Measurements from ENCODE around the gene RGS9.

Gene RGS9

DNA sequence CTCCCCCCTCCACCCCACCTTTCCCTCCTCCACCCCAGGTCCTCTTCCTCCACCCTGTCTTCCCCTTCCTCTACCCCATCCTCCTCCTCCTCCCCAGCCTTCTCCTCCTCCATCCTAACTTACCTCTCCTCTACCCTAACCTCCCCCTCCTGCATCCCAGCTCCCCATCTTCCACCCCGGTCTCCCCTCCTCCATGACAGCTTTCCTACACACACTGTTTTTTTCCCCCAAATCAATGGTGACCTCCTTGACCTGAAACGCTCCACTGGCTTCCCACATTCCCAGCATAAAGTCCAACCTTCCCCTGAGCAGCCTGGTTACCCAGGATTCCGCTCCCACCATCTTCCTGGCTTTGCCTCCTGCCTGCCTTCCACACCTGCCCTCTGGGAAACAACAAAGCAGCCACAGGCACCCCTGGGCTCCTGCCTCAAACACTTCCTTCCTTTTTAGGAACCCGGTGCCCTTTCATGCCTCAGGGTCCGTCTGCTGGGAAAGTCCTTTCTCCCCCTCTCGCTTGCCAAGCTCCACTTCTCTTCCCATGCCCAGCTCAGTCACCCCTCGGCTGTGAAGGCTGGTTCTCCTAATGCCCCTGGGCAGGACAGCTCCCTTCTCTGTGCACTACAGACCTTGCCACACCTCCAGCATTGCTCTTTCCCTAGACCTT, 2.1 kb downstream of the RGS9 start:
- TF ChIP-seq, protein P1, sequence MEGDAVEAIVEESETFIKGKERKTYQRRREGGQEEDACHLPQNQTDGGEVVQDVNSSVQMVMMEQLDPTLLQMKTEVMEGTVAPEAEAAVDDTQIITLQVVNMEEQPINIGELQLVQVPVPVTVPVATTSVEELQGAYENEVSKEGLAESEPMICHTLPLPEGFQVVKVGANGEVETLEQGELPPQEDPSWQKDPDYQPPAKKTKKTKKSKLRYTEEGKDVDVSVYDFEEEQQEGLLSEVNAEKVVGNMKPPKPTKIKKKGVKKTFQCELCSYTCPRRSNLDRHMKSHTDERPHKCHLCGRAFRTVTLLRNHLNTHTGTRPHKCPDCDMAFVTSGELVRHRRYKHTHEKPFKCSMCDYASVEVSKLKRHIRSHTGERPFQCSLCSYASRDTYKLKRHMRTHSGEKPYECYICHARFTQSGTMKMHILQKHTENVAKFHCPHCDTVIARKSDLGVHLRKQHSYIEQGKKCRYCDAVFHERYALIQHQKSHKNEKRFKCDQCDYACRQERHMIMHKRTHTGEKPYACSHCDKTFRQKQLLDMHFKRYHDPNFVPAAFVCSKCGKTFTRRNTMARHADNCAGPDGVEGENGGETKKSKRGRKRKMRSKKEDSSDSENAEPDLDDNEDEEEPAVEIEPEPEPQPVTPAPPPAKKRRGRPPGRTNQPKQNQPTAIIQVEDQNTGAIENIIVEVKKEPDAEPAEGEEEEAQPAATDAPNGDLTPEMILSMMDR (IDR thresholded peaks at IDR 0.05; ENCODE audit: low read depth, low read length, missing control alignments) = no peak
- in situ Hi-C loops (cut with HindIII; ENCODE audit: low sequenced_read_pairs) = no loop called here

DNA sequence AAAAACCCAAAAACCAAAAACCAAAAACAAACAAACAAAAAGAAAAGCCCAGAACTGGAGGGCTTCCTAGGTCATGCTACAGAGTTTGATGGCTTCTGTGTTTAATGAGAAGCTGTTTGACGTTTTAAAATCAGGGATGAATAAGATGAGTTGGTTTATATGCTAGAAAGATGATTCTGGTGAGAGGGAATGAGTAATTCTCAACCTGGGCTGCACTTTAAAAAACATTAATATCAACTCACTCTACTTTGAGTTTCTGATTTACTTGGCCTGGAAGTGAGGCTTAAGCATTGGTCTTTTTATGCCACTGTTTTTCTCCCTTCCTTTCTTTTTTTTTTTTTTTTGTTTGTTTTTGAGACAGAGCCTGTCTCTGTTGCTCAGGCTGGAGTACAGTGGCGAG, 5.1 kb downstream of the RGS9 start:
- H3K4me3 ChIP-seq (ENCODE audit: low read depth, low read length) = no peak overlapping the region
- TF ChIP-seq, protein P1 (IDR thresholded peaks at IDR 0.05; ENCODE audit: low read depth, low read length, missing control alignments) = no peak
- in situ Hi-C loops (cut with HindIII; ENCODE audit: low sequenced_read_pairs) = no loop called here
- DNase-seq (ENCODE audit: low read depth) = no peak

More for the DNA sequence above, 2.1 kb downstream of the RGS9 start:
- H3K4me3 ChIP-seq (ENCODE audit: low read depth, low read length) = no peak overlapping the region
- no peak for DNase-seq (ENCODE audit: low read depth)

DNA sequence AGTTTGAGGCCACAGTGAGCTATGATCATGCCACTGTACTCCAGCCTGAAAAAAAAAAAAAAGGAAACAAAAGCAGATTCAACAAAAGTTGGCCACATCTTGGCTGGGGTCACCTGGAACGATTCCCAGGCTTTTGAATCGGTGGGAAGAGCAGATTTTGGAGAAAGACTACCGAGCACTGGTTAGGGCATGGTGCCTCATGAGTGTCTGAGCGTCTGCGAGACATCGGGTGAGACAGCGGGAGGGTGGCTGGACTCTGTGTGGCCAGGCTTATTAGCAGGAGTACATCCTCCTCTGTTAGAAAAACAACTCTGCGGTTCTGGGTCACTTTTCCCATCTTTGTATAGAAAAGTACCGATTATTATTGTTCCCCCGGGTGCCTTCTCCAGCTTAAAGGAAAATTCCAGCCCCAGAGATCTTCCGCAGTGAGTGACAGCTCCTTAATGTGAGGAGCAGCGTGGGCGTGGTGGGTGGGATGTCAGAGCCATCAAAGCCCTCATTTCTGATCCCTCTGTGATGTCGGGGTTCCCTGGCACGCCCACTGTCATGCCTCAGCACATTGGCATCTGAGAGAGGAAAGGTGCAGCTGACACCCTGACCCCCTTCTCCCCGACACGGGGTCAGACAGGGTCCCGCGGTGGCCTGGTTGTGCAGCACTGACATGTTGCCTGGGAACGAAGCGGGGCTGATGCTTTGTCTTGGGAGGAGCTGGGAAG, 6.9 kb downstream of the RGS9 start:
- TF ChIP-seq, protein P1 (IDR thresholded peaks at IDR 0.05; ENCODE audit: low read depth, low read length, missing control alignments) = no peak
- DNase-seq (ENCODE audit: low read depth) = peak; percentile 4
- H3K4me3 ChIP-seq (ENCODE audit: low read depth, low read length) = no peak overlapping the region
- in situ Hi-C loops (cut with HindIII; ENCODE audit: low sequenced_read_pairs) = no loop called here

DNA sequence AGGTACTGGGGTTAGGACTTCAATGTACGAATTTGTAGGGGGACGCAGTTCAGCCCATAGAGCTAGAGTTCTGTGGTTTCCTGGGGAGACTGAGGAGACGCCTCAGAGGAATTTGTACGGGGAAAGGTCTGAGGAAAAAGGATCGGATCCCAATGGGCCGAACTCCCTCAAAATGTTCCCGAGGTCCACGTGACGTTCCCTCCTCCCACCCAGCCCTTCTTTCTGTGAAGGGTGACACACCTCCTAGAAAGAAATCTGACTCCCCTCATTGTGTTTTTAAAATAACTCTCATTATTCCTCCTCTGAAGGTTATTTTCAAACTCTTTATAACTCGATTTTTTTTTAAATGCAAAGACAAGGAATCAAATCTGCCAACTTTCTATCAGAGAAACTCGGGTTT, 8.6 kb downstream of the RGS9 start:
- no peak overlapping the region for H3K4me3 ChIP-seq (ENCODE audit: low read depth, low read length)
- TF ChIP-seq, protein P1 (IDR thresholded peaks at IDR 0.05; ENCODE audit: low read depth, low read length, missing control alignments) = no peak
- in situ Hi-C loops (cut with HindIII; ENCODE audit: low sequenced_read_pairs) = no loop called here
- no peak for DNase-seq (ENCODE audit: low read depth)

DNA sequence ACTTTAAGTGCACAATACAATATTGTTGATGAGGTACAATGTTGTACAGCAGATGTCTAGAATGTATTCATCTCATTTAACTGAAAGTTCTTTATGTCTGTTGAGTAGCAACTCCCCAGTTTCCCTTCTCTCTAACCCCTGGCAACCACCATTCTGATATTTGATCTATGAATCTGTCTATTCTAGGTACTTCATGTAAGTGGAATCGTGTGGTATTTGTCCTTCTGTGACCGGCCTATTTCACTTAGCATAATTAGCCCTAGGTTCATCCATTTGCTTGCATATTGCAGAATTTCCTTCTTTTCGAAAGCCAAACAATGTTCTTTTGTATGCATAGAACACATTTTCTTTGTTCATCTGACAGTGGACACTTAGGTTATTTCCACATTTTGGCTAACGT, 10.8 kb downstream of the RGS9 start:
- DNase-seq (ENCODE audit: low read depth) = no peak
- in situ Hi-C loops (cut with HindIII; ENCODE audit: low sequenced_read_pairs) = no loop called here
- no peak overlapping the region for H3K4me3 ChIP-seq (ENCODE audit: low read depth, low read length)
- TF ChIP-seq, protein P1 (IDR thresholded peaks at IDR 0.05; ENCODE audit: low read depth, low read length, missing control alignments) = no peak

DNA sequence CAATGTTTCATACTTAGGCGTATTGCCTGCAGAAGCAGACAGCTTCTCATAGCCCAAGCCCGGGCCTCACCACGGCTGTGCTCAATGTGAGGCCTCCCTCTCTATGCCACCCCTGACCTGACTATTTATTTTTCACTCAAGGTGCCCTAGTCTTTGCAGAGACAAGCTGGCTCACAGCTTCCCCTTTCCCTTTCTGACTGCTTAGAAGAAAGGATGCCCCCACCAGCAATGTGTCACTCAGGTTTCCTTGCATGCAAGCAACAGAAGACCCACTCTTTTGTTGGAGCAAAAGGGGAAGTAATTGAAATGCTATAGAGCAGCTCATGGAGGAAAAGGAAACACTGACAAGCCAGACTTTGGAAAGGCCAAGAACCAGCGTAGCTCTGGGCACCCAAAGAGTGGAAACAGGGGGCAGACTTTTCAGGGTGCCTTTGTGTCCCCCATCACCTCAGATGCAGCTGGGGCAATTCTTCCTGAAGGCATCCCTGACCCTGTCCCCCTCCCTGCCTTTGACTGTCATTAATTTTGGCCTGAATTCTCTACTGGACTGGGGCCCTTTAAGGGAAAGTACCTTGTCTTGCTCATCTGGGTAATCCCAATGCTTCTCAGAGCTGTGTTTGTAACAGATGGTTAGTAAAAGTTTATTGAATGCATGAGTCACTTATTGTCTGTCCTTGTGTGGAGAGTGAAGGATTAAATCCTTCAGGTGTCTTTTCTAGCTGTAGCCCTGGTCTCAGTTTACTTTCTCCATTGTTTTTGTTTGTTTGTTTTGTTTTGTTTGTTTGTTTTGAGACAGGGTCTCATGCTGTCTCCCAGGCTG, 17.8 kb downstream of the RGS9 start:
- DNase-seq (ENCODE audit: low read depth) = no peak
- H3K4me3 ChIP-seq (ENCODE audit: low read depth, low read length) = no peak overlapping the region
- TF ChIP-seq, protein P1 (IDR thresholded peaks at IDR 0.05; ENCODE audit: low read depth, low read length, missing control alignments) = no peak
- in situ Hi-C loops (cut with HindIII; ENCODE audit: low sequenced_read_pairs) = loop anchor here (5.0 kb wide), 1 partner anchor 48 kb away; no protein-coding TSS in a partner anchor
